K562 (cell line): ENCODE results near the gene DLG3. TPM values are rescaled to one million over a fixed set of nuclear protein-coding genes. Genes with fewer than 3 reads are reported as not detected.

Experiments used
- ATAC-seq: fragments of 200-7000 bp; cut with Tn5 transposase; 3 replicates; pipeline ENCODE4 v1.9.1; 2020; ENCODE audit warnings: moderate library complexity
- BruUV-seq: library from RNA; stranded (reverse); fragments of 400-500 nt; replicated peaks from 2 replicates; lab custom pipeline; 2021; lab: Mats Ljungman, UMichigan
- CTCF ChIA-PET: fragments of 300-600 bp; formaldehyde crosslinking; extraction: SDS; loops from one replicate; lab custom pipeline; 2021; ENCODE audit warnings: low intra/inter-chr PET ratio; lab: Yijun Ruan, JAX
- POLR2A ChIA-PET: fragments of 300-600, 350-650 bp; sonication (Branson Sonifier 250); formaldehyde crosslinking; extraction: SDS; loops from one replicate; lab custom pipeline; 2021; ENCODE audit warnings: antibody characterized with exemption, inconsistent platforms; lab: Yijun Ruan, JAX
- DNase-seq, 4 experiments: peaks; one replicate each; pipeline versions ENCODE4 v3.0.0 to v3.0.0-alpha.2; 2011 to 2018; ENCODE audit warnings: low spot score in 3 of 4, mixed read lengths in 3 of 4; ENCODE audit errors: extremely low read depth in 1 of 4
- FAIRE-seq: peaks from 2 replicates; lab custom pipeline; 2011; peaks lifted over from hg19 to GRCh38; lab: Jason Lieb, UNC
- H2AFZ ChIP-seq: 2 replicates; pipeline ENCODE4 v1.6.0; 2011; ENCODE audit warnings: low read depth, low read length, control low read depth, inconsistent platforms
- H3K27ac ChIP-seq: fragments of 200-600 bp; 3 replicates; pipeline ENCODE4 v1.8.0; 2011; ENCODE audit warnings: low read depth, mild to moderate bottlenecking, control low read depth, inconsistent platforms, low read length, moderate library complexity, mixed read lengths; ENCODE audit errors: extremely low read depth
- H3K27me3 ChIP-seq, 2 experiments: fragments of 300-600 bp in 1 of 2; 2 replicates in 1 of 2; 3 replicates in 1 of 2; pipeline versions ENCODE4 v1.6.0 to v1.8.0; 2011; ENCODE audit warnings: inconsistent platforms in 2 of 2, low read length in 2 of 2, mild to moderate bottlenecking in 1 of 2, mixed read lengths in 1 of 2, moderate library complexity in 1 of 2; ENCODE audit not compliant: control insufficient read depth in 2 of 2, insufficient read depth in 2 of 2
- H3K36me3 ChIP-seq: fragments of 300-600 bp; 3 replicates; pipeline ENCODE4 v1.8.0; 2011; ENCODE audit warnings: mild to moderate bottlenecking, low read length, inconsistent platforms; ENCODE audit not compliant: control insufficient read depth, insufficient read depth
- H3K4me1 ChIP-seq, 2 experiments: fragments of 200-600 bp in 1 of 2; replicated peaks in 1 of 2; 2 replicates in 1 of 2; 3 replicates in 1 of 2; pipeline versions ENCODE4 v1.5.1 to v1.8.0; 2011; ENCODE audit warnings: inconsistent platforms in 2 of 2, low read length in 2 of 2, mild to moderate bottlenecking in 1 of 2, mixed read lengths in 1 of 2, moderate library complexity in 1 of 2; ENCODE audit not compliant: control insufficient read depth in 2 of 2, insufficient read depth in 2 of 2
- H3K4me2 ChIP-seq: 2 replicates; pipeline ENCODE4 v1.6.1; 2011; ENCODE audit warnings: low read length, control low read depth, inconsistent platforms, mixed read lengths; ENCODE audit not compliant: insufficient read depth
- H3K4me3 ChIP-seq: fragments of 200-600 bp; sonication (generic), shearing (Covaris generic); 2 replicates; pipeline ENCODE4 v1.5.1; 2016; ENCODE audit warnings: control low read depth, inconsistent platforms
- H3K79me2 ChIP-seq: fragments of 200-600 bp; 3 replicates; pipeline ENCODE4 v1.8.0; 2011; ENCODE audit warnings: low read length, inconsistent platforms; ENCODE audit not compliant: control insufficient read depth, insufficient read depth
- H3K9ac ChIP-seq, 2 experiments: 2 replicates each; pipeline versions ENCODE4 v1.6.0 to v1.6.1; 2011; ENCODE audit warnings: low read depth in 2 of 2, low read length in 2 of 2, control low read depth in 1 of 2, inconsistent platforms in 1 of 2, mild to moderate bottlenecking in 1 of 2, mixed read lengths in 1 of 2; ENCODE audit not compliant: insufficient read depth in 1 of 2
- H3K9me1 ChIP-seq: one replicate; pipeline ENCODE4 v1.6.0; 2011; ENCODE audit warnings: inconsistent platforms, mild to moderate bottlenecking, low read length, moderate library complexity; ENCODE audit not compliant: control insufficient read depth, insufficient read depth
- H3K9me3 ChIP-seq: replicated peaks from 2 replicates; pipeline ENCODE4 v1.5.1; 2011; ENCODE audit warnings: low read depth, low read length, inconsistent platforms; ENCODE audit not compliant: control insufficient read depth, insufficient read depth
- H4K20me1 ChIP-seq: replicated peaks from 2 replicates; pipeline ENCODE4 v1.6.1; 2011; ENCODE audit warnings: low read length, inconsistent platforms, mixed read lengths; ENCODE audit not compliant: control insufficient read depth, insufficient read depth
- HSF4 ChIP-seq: fragments of 250-450 bp; sonication (Bioruptor Pico); IDR thresholded peaks from 2 replicates; pipeline ENCODE4 v2.1.2; 2022; ENCODE audit warnings: mild to moderate bottlenecking, moderate library complexity, borderline replicate concordance
- KLF6 ChIP-seq: fragments of 250-450 bp; sonication (Bioruptor Pico); IDR thresholded peaks from 2 replicates; pipeline ENCODE4 v1.4.0; 2020; ENCODE audit warnings: mild to moderate bottlenecking, moderate library complexity, borderline replicate concordance
- SREBF1 ChIP-seq: fragments of 150-350 bp; IDR thresholded peaks from 2 replicates; pipeline ENCODE4 v1.6.1; 2014; ENCODE audit warnings: antibody characterized with exemption, low read depth, low read length, borderline replicate concordance
- TSHZ1 ChIP-seq: fragments of 250-450 bp; sonication (Bioruptor Pico); IDR thresholded peaks from 2 replicates; pipeline ENCODE4 v1.4.0; 2020; ENCODE audit warnings: mild to moderate bottlenecking, moderate library complexity
- YY1 ChIP-seq, 3 experiments: IDR thresholded peaks; 2 replicates each; pipeline ENCODE4 v1.6.1; 2011; ENCODE audit warnings: low read length in 2 of 3, mild to moderate bottlenecking in 2 of 3, moderate library complexity in 2 of 3, borderline replicate concordance in 1 of 3, control low read depth in 1 of 3, low read depth in 1 of 3; ENCODE audit not compliant: insufficient read depth in 3 of 3, insufficient replicate concordance in 2 of 3, control insufficient read depth in 1 of 3, insufficient read length in 1 of 3; ENCODE audit errors: extremely low read depth in 1 of 3
- ZKSCAN3 ChIP-seq: fragments of 250-450 bp; sonication (Bioruptor Pico); IDR thresholded peaks from 2 replicates; pipeline ENCODE4 v1.4.0; 2020
- ZKSCAN8 ChIP-seq: fragments of 200-800 bp; sonication (Bioruptor generic); IDR thresholded peaks from 2 replicates; pipeline ENCODE4 v1.6.1; 2016; ENCODE audit warnings: missing genetic modification characterization, missing compliant biosample characterization
- ZNF239 ChIP-seq: fragments of 250-450 bp; sonication (Bioruptor Pico); IDR thresholded peaks from 2 replicates; pipeline ENCODE4 v1.4.0; 2020; ENCODE audit warnings: mild to moderate bottlenecking
- ZNF407 ChIP-seq: fragments of 450-650 bp; IDR thresholded peaks from 2 replicates; pipeline ENCODE4 v1.6.1; 2016; ENCODE audit warnings: low read depth
- WGBS: fragments of 100-300 bp; shearing (Covaris generic); methylation state at CpG from one replicate; pipeline ENCODE4 v1.1.6; 2016; ENCODE audit warnings: low coverage, mixed read lengths; ENCODE audit not compliant: insufficient coverage; ENCODE audit errors: missing lambda C conversion rate; 5-methylcytosine and 5-hydroxymethylcytosine counted together
- in situ Hi-C: fragments of 300-500 bp; cut with MboI; formaldehyde crosslinking; loops from 4 replicates; pipeline ENCODE4 v1.15.0; 2018; ENCODE audit warnings: inconsistent platforms, mixed read lengths
- intact Hi-C: fragments of 100-400 bp; cut with micrococcal nuclease; formaldehyde crosslinking; loops from 2 replicates; pipeline ENCODE4 v1.14.2; 2022
- polyA plus RNA-seq, 8 experiments: library from polyadenylated mRNA; depleted of rRNA in 4 of 8; stranded (reverse) in 5 of 8; unstranded in 3 of 8; fragments of >200 nt; fragmentation: Nextera tagmentation in 2 of 8; fragmentation: Illumina TruSeq in 1 of 8; extraction: Ambion mirVana in 2 of 8; extraction: Trizol in 1 of 8; gene quantifications; 2 replicates each; pipeline versions ENCODE4 v1.2.1 to v1.2.3, GENCODE V29; 2011 to 2014; ENCODE audit warnings: inconsistent platforms in 1 of 8, missing spikeins in 1 of 8
- total RNA-seq, 7 experiments: library from RNA; depleted of rRNA in 6 of 7; stranded (reverse); fragments of >200 nt in 6 of 7; fragmentation: Illumina TruSeq in 2 of 7; extraction: Trizol in 2 of 7; gene quantifications; 2 replicates each; pipeline versions ENCODE4 v1.2.1 to v1.2.3, GENCODE V29; 2011 to 2021; ENCODE audit warnings: low replicate concordance in 1 of 7

The DLG3 gene
- total and polyA plus RNA-seq, 9 of the 15 experiments (the other 6 are each of a cell fraction or from before 2014, with no cell fraction given), result 3.1 to 15.7 (median 8.8) TPM

GRCh38 chrX:70437921-70438665 is 6.5 kb upstream of the DLG3 start:
- Histone ChIP-seq H3K27ac (no peak overlapping the region), H3K9me1 (peaks cover 2% of the 10 kb centered on the region), H3K36me3 (no peaks in the 10 kb centered on the region), H4K20me1 (no peaks in the 10 kb centered on the region), H3K4me3 (no peak overlapping the region), H3K79me2 (no peaks in the 10 kb centered on the region), H3K9me3 (no peaks in the 10 kb centered on the region), H3K4me2 (no peak overlapping the region), H3K27me3 (peaks cover 2 to 11% of the 10 kb centered on the region in 2 experiments; a peak in 2 of 5 replicates), H2AFZ (no peak overlapping the region), H3K4me1 (peaks cover 7 to 16% of the 10 kb centered on the region in 2 experiments; a peak in 4 of 5 replicates), H3K9ac (no peak overlapping the region)
- no TSS peak for BruUV-seq
- FAIRE-seq, result no peak
- CTCF ChIA-PET, result no interaction called here
- no peak for DNase-seq
- no peak for ATAC-seq
- WGBS, result 0% methylated on average over 8 of the region's 8 CpGs
- intact Hi-C loops, result loop anchor here (10.0 kb wide), 2 partner anchors 173 to 403 kb away; partner anchors contain the start of genes ARR3 and P2RY4
- POLR2A ChIA-PET, result no interaction called here
- in situ Hi-C loops, result no loop called here
- TF ChIP-seq YY1 (IDR thresholded peaks at IDR 0.05; ENCODE audit: borderline replicate concordance in 1 of 3, control insufficient read depth in 1 of 3, extremely low read depth in 1 of 3, insufficient read depth in 3 of 3, insufficient read length in 1 of 3, insufficient replicate concordance in 2 of 3, low read depth in 1 of 3, low read length in 2 of 3) (no peak), TSHZ1 (CRISPR knock-in tag) (no peak), KLF6 (CRISPR knock-in tag) (no peak), HSF4 (CRISPR knock-in tag) (no peak), ZKSCAN3 (no peak), ZNF407 (no peak), ZNF239 (CRISPR knock-in tag) (peak; percentile 95), ZKSCAN8 (CRISPR knock-in tag) (no peak), SREBF1 (no peak)
